ENCODE measurements around the gene SLC20A1. TPM values are rescaled to one million over a fixed set of nuclear protein-coding genes. Genes with fewer than 3 reads are reported as not detected.

SLC20A1 gene
- total RNA-seq, 1 donor from 2014 or later = 182 TPM

- H3K27ac Mint-ChIP-seq = no peak overlapping the region
- no peak for DNase-seq
- no peaks in the 10 kb centered on the region for H3K27me3 Mint-ChIP-seq
- intact Hi-C loops (cut with micrococcal nuclease) = no loop called here
- no peaks in the 10 kb centered on the region for H3K9me3 Mint-ChIP-seq
- no peak overlapping the region for H3K4me3 Mint-ChIP-seq
- H3K36me3 Mint-ChIP-seq (ENCODE audit: low read depth) = no peaks in the 10 kb centered on the region
- H3K4me1 Mint-ChIP-seq = peaks cover 19% of the 10 kb centered on the region
These were observed 39.6 kb downstream of the SLC20A1 start for GRCh38 chr2:112685271-112685884.

GRCh38 chr2:112686348-112687217, 40.8 kb downstream of the SLC20A1 start:
- no peaks in the 10 kb centered on the region for H3K36me3 Mint-ChIP-seq (ENCODE audit: low read depth)
- no peaks in the 10 kb centered on the region for H3K9me3 Mint-ChIP-seq
- H3K27ac Mint-ChIP-seq = no peak overlapping the region
- peaks cover 29% of the 10 kb centered on the region for H3K4me1 Mint-ChIP-seq
- DNase-seq = peak; percentile 68
- no peak overlapping the region for H3K4me3 Mint-ChIP-seq
- H3K27me3 Mint-ChIP-seq = no peaks in the 10 kb centered on the region
- intact Hi-C loops (cut with micrococcal nuclease) = no loop called here

GRCh38 chr2:112687522-112687921, 41.8 kb downstream of the SLC20A1 start:
- Mint-ChIP-seq H3K4me1 (peaks cover 38% of the 10 kb centered on the region), H3K4me3 (no peak overlapping the region)
- intact Hi-C loops (cut with micrococcal nuclease) = no loop called here

GRCh38 chr2:112688086-112688880, 42.5 kb downstream of the SLC20A1 start:
- no peaks in the 10 kb centered on the region for H3K27me3 Mint-ChIP-seq
- H3K9me3 Mint-ChIP-seq = no peaks in the 10 kb centered on the region
- DNase-seq = no peak
- H3K4me1 Mint-ChIP-seq = peaks cover 46% of the 10 kb centered on the region
- no peaks in the 10 kb centered on the region for H3K36me3 Mint-ChIP-seq (ENCODE audit: low read depth)
- intact Hi-C loops (cut with micrococcal nuclease) = no loop called here
- H3K4me3 Mint-ChIP-seq = no peak overlapping the region
- H3K27ac Mint-ChIP-seq = no peak overlapping the region

More at GRCh38 chr2:112687522-112687921, 41.8 kb downstream of the SLC20A1 start:
- H3K9me3 Mint-ChIP-seq = no peaks in the 10 kb centered on the region
- H3K27ac Mint-ChIP-seq = no peak overlapping the region
- no peak for DNase-seq
- no peaks in the 10 kb centered on the region for H3K36me3 Mint-ChIP-seq (ENCODE audit: low read depth)
- no peaks in the 10 kb centered on the region for H3K27me3 Mint-ChIP-seq

GRCh38 chr2:112690853-112691401, 45.2 kb downstream of the SLC20A1 start:
- intact Hi-C loops (cut with micrococcal nuclease) = no loop called here
- H3K9me3 Mint-ChIP-seq = no peaks in the 10 kb centered on the region
- no peaks in the 10 kb centered on the region for H3K36me3 Mint-ChIP-seq (ENCODE audit: low read depth)
- no peaks in the 10 kb centered on the region for H3K27me3 Mint-ChIP-seq
- peak; percentile 90 for DNase-seq
- peak overlapping the region; percentile 50 for H3K4me3 Mint-ChIP-seq
- peak overlapping the region; percentile 84 for H3K27ac Mint-ChIP-seq
- H3K4me1 Mint-ChIP-seq = peaks cover 35% of the 10 kb centered on the region

GRCh38 chr2:112691881-112692281, 46.1 kb downstream of the SLC20A1 start:
- DNase-seq = no peak
- no peaks in the 10 kb centered on the region for H3K36me3 Mint-ChIP-seq (ENCODE audit: low read depth)
- intact Hi-C loops (cut with micrococcal nuclease) = loop anchor here (1.0 to 2.0 kb wide), 7 partner anchors 14 to 107 kb away; partner anchors contain the start of gene CHCHD5
- peak overlapping the region; percentile 2 for H3K4me3 Mint-ChIP-seq
- H3K27me3 Mint-ChIP-seq = no peaks in the 10 kb centered on the region
- no peaks in the 10 kb centered on the region for H3K9me3 Mint-ChIP-seq
- H3K27ac Mint-ChIP-seq = peak overlapping the region; percentile 80
- peaks cover 32% of the 10 kb centered on the region for H3K4me1 Mint-ChIP-seq

- peaks cover 33% of the 10 kb centered on the region for H3K4me1 Mint-ChIP-seq
- no peaks in the 10 kb centered on the region for H3K27me3 Mint-ChIP-seq
- peak overlapping the region; percentile 80 for H3K27ac Mint-ChIP-seq
- H3K4me3 Mint-ChIP-seq = peak overlapping the region; percentile 50
- H3K9me3 Mint-ChIP-seq = no peaks in the 10 kb centered on the region
- no peaks in the 10 kb centered on the region for H3K36me3 Mint-ChIP-seq (ENCODE audit: low read depth)
- intact Hi-C loops (cut with micrococcal nuclease) = loop anchor here (1.0 to 2.0 kb wide), 7 partner anchors 14 to 108 kb away; partner anchors contain the start of gene CHCHD5
- DNase-seq = peak; percentile 90
These were observed 46.8 kb downstream of the SLC20A1 start for GRCh38 chr2:112692495-112692911.

- Mint-ChIP-seq H3K27ac (peak overlapping the region; percentile 80), H3K4me3 (peak overlapping the region; percentile 50), H3K9me3 (no peaks in the 10 kb centered on the region), H3K36me3 (ENCODE audit: low read depth) (no peaks in the 10 kb centered on the region), H3K27me3 (no peaks in the 10 kb centered on the region), H3K4me1 (peaks cover 33% of the 10 kb centered on the region)
- DNase-seq = no peak
- intact Hi-C loops (cut with micrococcal nuclease) = loop anchor here (1.0 to 2.0 kb wide), 7 partner anchors 13 to 108 kb away; partner anchors contain the start of gene CHCHD5
These were observed 47.2 kb downstream of the SLC20A1 start for GRCh38 chr2:112692918-112693317.

GRCh38 chr2:112693596-112693995, 47.9 kb downstream of the SLC20A1 start:
- Mint-ChIP-seq H3K27me3 (no peaks in the 10 kb centered on the region), H3K27ac (peak overlapping the region; percentile 10), H3K9me3 (no peaks in the 10 kb centered on the region), H3K4me1 (peaks cover 33% of the 10 kb centered on the region), H3K4me3 (no peak overlapping the region), H3K36me3 (ENCODE audit: low read depth) (no peaks in the 10 kb centered on the region)
- intact Hi-C loops (cut with micrococcal nuclease) = loop anchor here (2.0 kb wide), 3 partner anchors 33 to 109 kb away; partner anchors contain the start of gene CHCHD5
- DNase-seq = no peak

- Mint-ChIP-seq H3K27me3 (no peaks in the 10 kb centered on the region), H3K27ac (no peak overlapping the region)
- intact Hi-C loops (cut with micrococcal nuclease) = no loop called here
These were observed 48.4 kb downstream of the SLC20A1 start for GRCh38 chr2:112694182-112694581.

GRCh38 chr2:112698834-112699515, 53.2 kb downstream of the SLC20A1 start:
- no peaks in the 10 kb centered on the region for H3K36me3 Mint-ChIP-seq (ENCODE audit: low read depth)
- H3K4me3 Mint-ChIP-seq = no peak overlapping the region
- intact Hi-C loops (cut with micrococcal nuclease) = no loop called here

More at GRCh38 chr2:112694182-112694581, 48.4 kb downstream of the SLC20A1 start:
- Mint-ChIP-seq H3K4me3 (no peak overlapping the region), H3K4me1 (peaks cover 33% of the 10 kb centered on the region), H3K36me3 (ENCODE audit: low read depth) (no peaks in the 10 kb centered on the region), H3K9me3 (no peaks in the 10 kb centered on the region)
- DNase-seq = no peak

GRCh38 chr2:112699984-112700667, 54.4 kb downstream of the SLC20A1 start:
- Mint-ChIP-seq H3K9me3 (no peaks in the 10 kb centered on the region), H3K27me3 (no peaks in the 10 kb centered on the region), H3K27ac (no peak overlapping the region), H3K4me1 (peaks cover 14% of the 10 kb centered on the region), H3K36me3 (ENCODE audit: low read depth) (no peaks in the 10 kb centered on the region), H3K4me3 (no peak overlapping the region)
- no peak for DNase-seq
- intact Hi-C loops (cut with micrococcal nuclease) = no loop called here

More at GRCh38 chr2:112698834-112699515, 53.2 kb downstream of the SLC20A1 start:
- DNase-seq = no peak
- Mint-ChIP-seq H3K27me3 (no peaks in the 10 kb centered on the region), H3K4me1 (peaks cover 14% of the 10 kb centered on the region), H3K9me3 (no peaks in the 10 kb centered on the region), H3K27ac (no peak overlapping the region)

Data from activated CD4-positive, alpha-beta T cell treated with anti-CD3 and anti-CD28 coated beads, Interleukin-2, amount 10 ng/mL, durations not matched to agents 24 days and 14 days (primary cell).